SHP77 (cell line): ENCODE results near the gene PRRX2.

Source experiments
- DNase-seq, 2 experiments: peaks; one replicate each; lab custom pipeline; 2025; lab: John Stamatoyannopoulos, UW

The PRRX2 gene

GRCh38 chr9:129679537-129679936 is 14.1 kb downstream of the PRRX2 start:
- DNase-seq, result no peak

- no peak for DNase-seq
Measured at GRCh38 chr9:129681924-129682323, 16.5 kb downstream of the PRRX2 start.

- no peak for DNase-seq
Measured at GRCh38 chr9:129682381-129682780, 16.9 kb downstream of the PRRX2 start.

- no peak for DNase-seq
Measured at GRCh38 chr9:129685220-129685932, 19.9 kb downstream of the PRRX2 start.

GRCh38 chr9:129685933-129686259 is 20.4 kb downstream of the PRRX2 start:
- DNase-seq, result no peak

GRCh38 chr9:129686736-129687135 is 21.3 kb downstream of the PRRX2 start:
- no peak for DNase-seq

GRCh38 chr9:129687391-129687790 is 21.9 kb downstream of the PRRX2 start:
- no peak for DNase-seq

GRCh38 chr9:129688285-129689043 is 23.0 kb downstream of the PRRX2 start:
- no peak for DNase-seq

- no peak for DNase-seq
Measured at GRCh38 chr9:129692534-129692933, 27.1 kb downstream of the PRRX2 start.

GRCh38 chr9:129693741-129694140 is 28.3 kb downstream of the PRRX2 start:
- DNase-seq, result no peak

GRCh38 chr9:129694243-129694646 is 28.8 kb downstream of the PRRX2 start:
- no peak for DNase-seq

GRCh38 chr9:129695870-129696269 is 30.4 kb downstream of the PRRX2 start:
- no peak for DNase-seq

- no peak for DNase-seq
Measured at GRCh38 chr9:129696944-129697655, 31.7 kb downstream of the PRRX2 start.

GRCh38 chr9:129697656-129698253 is 32.3 kb downstream of the PRRX2 start:
- no peak for DNase-seq

GRCh38 chr9:129698254-129698757 is 32.9 kb downstream of the PRRX2 start:
- DNase-seq, result no peak

- no peak for DNase-seq
Measured at GRCh38 chr9:129701054-129701453, 35.6 kb downstream of the PRRX2 start.

- DNase-seq, result no peak
Measured at GRCh38 chr9:129701549-129701948, 36.1 kb downstream of the PRRX2 start.

GRCh38 chr9:129702589-129703520 is 37.4 kb downstream of the PRRX2 start:
- no peak for DNase-seq

- no peak for DNase-seq
Measured at GRCh38 chr9:129703667-129704355, 38.4 kb downstream of the PRRX2 start.

- no peak for DNase-seq
Measured at GRCh38 chr9:129704807-129705206, 39.4 kb downstream of the PRRX2 start.

GRCh38 chr9:129708793-129709192 is 43.3 kb downstream of the PRRX2 start:
- no peak for DNase-seq
